ENCODE data around the gene LILRA6.

LILRA6 gene

DNA sequence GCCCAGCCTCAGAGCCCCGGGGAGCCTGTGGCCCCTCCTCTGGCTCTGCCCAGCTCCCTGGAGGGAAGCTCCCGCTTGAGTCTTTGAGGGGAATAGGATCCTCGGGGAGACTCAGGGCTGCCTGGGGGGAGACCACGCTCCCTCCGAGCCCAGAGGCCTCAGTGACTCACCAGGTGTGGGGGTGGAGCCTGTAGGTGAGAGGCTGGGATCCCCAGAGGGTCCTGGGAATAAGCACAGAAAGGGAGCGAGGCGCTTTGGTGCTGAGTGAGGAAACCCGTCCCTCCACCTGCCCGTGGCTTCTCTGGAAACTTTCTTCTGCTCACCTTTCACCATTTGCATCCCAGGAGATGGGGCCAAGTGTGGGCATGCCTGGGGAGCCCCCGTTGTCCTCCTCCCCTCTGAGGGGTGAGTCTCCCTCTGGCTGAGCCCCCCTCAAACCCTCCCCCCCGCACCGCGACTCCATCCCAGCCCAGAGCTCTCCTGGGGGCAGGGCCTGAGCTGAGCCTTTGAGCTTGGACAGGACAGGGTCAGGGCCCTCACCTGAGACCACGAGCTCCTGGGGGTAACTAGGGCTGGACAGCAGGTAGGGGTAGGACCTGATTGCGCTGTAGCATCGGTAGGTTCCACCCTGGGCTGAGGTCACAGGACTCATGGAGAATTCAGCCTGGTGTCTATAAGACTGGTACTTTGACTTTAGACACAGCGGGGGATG lies 11.8 kb upstream of the LILRA6 start:
- TF ChIP-seq NFIC (IDR thresholded peaks at IDR 0.05), result no peak
- TF ChIP-seq TAF1 (IDR thresholded peaks at IDR 0.05; ENCODE audit: low read depth), result no peak
- TF ChIP-seq, protein P1, sequence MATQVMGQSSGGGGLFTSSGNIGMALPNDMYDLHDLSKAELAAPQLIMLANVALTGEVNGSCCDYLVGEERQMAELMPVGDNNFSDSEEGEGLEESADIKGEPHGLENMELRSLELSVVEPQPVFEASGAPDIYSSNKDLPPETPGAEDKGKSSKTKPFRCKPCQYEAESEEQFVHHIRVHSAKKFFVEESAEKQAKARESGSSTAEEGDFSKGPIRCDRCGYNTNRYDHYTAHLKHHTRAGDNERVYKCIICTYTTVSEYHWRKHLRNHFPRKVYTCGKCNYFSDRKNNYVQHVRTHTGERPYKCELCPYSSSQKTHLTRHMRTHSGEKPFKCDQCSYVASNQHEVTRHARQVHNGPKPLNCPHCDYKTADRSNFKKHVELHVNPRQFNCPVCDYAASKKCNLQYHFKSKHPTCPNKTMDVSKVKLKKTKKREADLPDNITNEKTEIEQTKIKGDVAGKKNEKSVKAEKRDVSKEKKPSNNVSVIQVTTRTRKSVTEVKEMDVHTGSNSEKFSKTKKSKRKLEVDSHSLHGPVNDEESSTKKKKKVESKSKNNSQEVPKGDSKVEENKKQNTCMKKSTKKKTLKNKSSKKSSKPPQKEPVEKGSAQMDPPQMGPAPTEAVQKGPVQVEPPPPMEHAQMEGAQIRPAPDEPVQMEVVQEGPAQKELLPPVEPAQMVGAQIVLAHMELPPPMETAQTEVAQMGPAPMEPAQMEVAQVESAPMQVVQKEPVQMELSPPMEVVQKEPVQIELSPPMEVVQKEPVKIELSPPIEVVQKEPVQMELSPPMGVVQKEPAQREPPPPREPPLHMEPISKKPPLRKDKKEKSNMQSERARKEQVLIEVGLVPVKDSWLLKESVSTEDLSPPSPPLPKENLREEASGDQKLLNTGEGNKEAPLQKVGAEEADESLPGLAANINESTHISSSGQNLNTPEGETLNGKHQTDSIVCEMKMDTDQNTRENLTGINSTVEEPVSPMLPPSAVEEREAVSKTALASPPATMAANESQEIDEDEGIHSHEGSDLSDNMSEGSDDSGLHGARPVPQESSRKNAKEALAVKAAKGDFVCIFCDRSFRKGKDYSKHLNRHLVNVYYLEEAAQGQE (IDR thresholded peaks at IDR 0.05; ENCODE audit: low read depth), result no peak
- no peak for TF ChIP-seq YY1 (IDR thresholded peaks at IDR 0.05; ENCODE audit: low read depth)
- TF ChIP-seq, protein P2, sequence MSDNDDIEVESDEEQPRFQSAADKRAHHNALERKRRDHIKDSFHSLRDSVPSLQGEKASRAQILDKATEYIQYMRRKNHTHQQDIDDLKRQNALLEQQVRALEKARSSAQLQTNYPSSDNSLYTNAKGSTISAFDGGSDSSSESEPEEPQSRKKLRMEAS (IDR thresholded peaks at IDR 0.05), result no peak
- no peak for TF ChIP-seq FOXM1 (IDR thresholded peaks at IDR 0.05; ENCODE audit: borderline replicate concordance, low read depth)
- no peak for TF ChIP-seq TCF12 (IDR thresholded peaks at IDR 0.05; ENCODE audit: low read depth)
- TF ChIP-seq CREB1 (IDR thresholded peaks at IDR 0.05; ENCODE audit: low read depth), result no peak
- TF ChIP-seq ZBTB7A (IDR thresholded peaks at IDR 0.05; ENCODE audit: low read depth), result no peak
- no peak for TF ChIP-seq CEBPB (IDR thresholded peaks at IDR 0.05)
- TF ChIP-seq EGR1 (IDR thresholded peaks at IDR 0.05), result no peak
- no peak for TF ChIP-seq RAD21 (IDR thresholded peaks at IDR 0.05; ENCODE audit: low read depth)
- TF ChIP-seq TEAD4 (IDR thresholded peaks at IDR 0.05), result no peak
- no peak for TF ChIP-seq EP300 (IDR thresholded peaks at IDR 0.05; ENCODE audit: borderline replicate concordance)
- TF ChIP-seq, protein P3, sequence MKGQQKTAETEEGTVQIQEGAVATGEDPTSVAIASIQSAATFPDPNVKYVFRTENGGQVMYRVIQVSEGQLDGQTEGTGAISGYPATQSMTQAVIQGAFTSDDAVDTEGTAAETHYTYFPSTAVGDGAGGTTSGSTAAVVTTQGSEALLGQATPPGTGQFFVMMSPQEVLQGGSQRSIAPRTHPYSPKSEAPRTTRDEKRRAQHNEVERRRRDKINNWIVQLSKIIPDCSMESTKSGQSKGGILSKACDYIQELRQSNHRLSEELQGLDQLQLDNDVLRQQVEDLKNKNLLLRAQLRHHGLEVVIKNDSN (IDR thresholded peaks at IDR 0.05), result no peak

DNA sequence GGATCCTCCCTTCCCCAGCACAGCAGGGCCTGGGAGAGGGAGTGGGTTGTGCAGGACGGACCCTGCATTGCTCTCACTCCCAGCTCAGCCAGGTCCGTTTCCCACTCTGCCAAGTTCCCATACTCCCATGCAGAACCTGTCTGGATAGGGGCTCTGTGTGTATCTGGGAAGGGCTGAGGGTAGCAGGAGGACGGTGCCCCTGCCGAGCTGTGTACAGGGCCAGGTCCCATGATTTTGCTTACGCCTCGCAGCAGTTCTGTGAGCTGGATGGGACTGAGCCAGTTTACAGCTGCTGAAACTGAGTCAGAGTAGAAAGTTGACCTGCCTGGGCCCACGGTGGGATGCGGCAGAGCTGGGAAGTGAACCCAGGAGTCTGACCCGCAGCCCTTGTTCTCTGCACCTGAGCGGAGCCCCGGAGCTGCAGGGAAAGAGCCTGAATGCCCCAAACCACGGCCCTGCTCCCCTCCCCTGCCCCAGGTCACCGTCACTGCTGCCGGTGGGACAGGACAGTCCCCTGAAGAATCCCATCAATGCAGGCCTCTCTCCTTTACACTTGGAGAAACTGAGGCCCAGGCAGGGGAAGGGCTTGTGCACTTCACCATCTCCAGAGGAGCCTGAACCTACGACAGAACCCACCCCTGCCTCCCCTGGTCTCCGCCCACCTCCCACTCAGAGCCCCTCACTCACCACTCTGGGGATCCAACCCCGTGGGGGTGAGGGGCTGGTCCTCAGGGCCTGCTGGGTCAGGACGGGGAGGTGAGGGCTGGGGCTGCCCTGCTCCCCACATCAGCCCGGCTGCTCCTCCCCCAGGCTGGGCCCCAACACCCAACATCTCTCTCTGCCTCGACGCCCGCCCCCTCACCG lies 11.0 kb upstream of the LILRA6 start:
- TF ChIP-seq NFIC (IDR thresholded peaks at IDR 0.05), result no peak
- TF ChIP-seq EP300 (IDR thresholded peaks at IDR 0.05; ENCODE audit: borderline replicate concordance), result no peak
- no peak for TF ChIP-seq EGR1 (IDR thresholded peaks at IDR 0.05)
- TF ChIP-seq TAF1 (IDR thresholded peaks at IDR 0.05; ENCODE audit: low read depth), result no peak
- no peak for TF ChIP-seq YY1 (IDR thresholded peaks at IDR 0.05; ENCODE audit: low read depth)
- no peak for TF ChIP-seq FOXM1 (IDR thresholded peaks at IDR 0.05; ENCODE audit: borderline replicate concordance, low read depth)
- TF ChIP-seq RAD21 (IDR thresholded peaks at IDR 0.05; ENCODE audit: low read depth), result no peak
- TF ChIP-seq, protein P3 (IDR thresholded peaks at IDR 0.05), result no peak
- TF ChIP-seq ZBTB7A (IDR thresholded peaks at IDR 0.05; ENCODE audit: low read depth), result no peak

DNA sequence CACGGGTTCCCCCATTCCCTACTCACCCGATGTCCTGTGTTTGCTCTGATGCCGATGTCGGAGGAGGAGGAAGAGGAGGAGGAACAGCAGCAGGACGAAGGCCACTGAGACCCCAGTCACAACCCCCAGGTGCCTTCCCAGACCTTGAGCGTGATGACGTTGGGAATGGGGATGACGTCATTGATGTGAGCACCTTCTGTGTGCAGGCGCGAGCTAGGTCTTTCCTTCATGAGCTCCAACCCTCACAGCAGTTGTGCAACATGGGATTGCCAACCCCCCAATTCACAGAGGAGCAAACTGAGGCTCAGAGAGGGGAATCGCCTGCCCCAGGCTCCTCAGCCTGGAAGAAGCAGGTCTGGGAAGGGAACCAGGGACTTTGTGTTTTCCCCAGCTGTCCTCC lies 10.3 kb upstream of the LILRA6 start:
- TF ChIP-seq EGR1 (IDR thresholded peaks at IDR 0.05), result no peak
- no peak for TF ChIP-seq CEBPB (IDR thresholded peaks at IDR 0.05)
- TF ChIP-seq CREB1 (IDR thresholded peaks at IDR 0.05; ENCODE audit: low read depth), result no peak
- no peak for TF ChIP-seq TEAD4 (IDR thresholded peaks at IDR 0.05)
- TF ChIP-seq YY1 (IDR thresholded peaks at IDR 0.05; ENCODE audit: low read depth), result no peak
- TF ChIP-seq, protein P2 (IDR thresholded peaks at IDR 0.05), result no peak
- TF ChIP-seq, protein P1 (IDR thresholded peaks at IDR 0.05; ENCODE audit: low read depth), result no peak
- TF ChIP-seq TCF12 (IDR thresholded peaks at IDR 0.05; ENCODE audit: low read depth), result no peak
- TF ChIP-seq EP300 (IDR thresholded peaks at IDR 0.05; ENCODE audit: borderline replicate concordance), result no peak
- no peak for TF ChIP-seq FOXM1 (IDR thresholded peaks at IDR 0.05; ENCODE audit: borderline replicate concordance, low read depth)
- TF ChIP-seq ZBTB7A (IDR thresholded peaks at IDR 0.05; ENCODE audit: low read depth), result no peak
- TF ChIP-seq, protein P3 (IDR thresholded peaks at IDR 0.05), result no peak
- no peak for TF ChIP-seq RAD21 (IDR thresholded peaks at IDR 0.05; ENCODE audit: low read depth)
- no peak for TF ChIP-seq NFIC (IDR thresholded peaks at IDR 0.05)

DNA sequence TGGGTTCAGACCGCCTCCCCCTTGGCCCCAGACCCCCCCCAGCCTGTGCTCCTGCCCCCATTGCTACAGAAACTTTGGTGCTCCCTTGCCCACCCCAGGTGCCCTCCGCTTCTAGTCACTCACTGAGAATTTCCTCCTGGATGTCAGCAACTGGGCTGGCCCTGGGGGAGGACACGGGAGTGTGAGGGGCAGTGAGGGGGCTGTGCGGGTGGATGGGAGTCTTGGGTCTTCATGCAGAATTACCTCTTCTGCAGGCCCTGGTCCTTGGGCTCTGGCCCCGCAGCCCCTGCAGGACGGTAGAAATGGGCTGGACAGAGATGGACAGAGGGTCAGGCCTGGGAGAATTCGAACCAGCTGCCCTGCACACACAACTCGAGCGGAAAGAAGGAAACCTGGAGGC lies 9.7 kb upstream of the LILRA6 start:
- TF ChIP-seq, protein P3 (IDR thresholded peaks at IDR 0.05), result no peak
- no peak for TF ChIP-seq EGR1 (IDR thresholded peaks at IDR 0.05)
